ENCODE results near the gene LITAFD. TPM values are rescaled to one million over a fixed set of nuclear protein-coding genes. Genes with fewer than 3 reads are reported as not detected.

The LITAFD gene
- total and polyA plus RNA-seq, 10 donors: not detected

- 83 to 91% (median 88%) methylated on average over 13 to 14 of the region's 14 CpGs for WGBS, 5 donors
- Histone ChIP-seq H3K27me3 (replicated peaks in 1 of 7) (no peaks in the 10 kb centered on the region), H3K27ac (no peak overlapping the region), H3K36me3 (peaks cover 10 to 100% (median 84%) of the 10 kb centered on the region in 6 donors), H3K9me3 (no peaks in the 10 kb centered on the region), H3K4me3 (no peak overlapping the region), H3K4me1 (peaks cover 5 to 39% (median 14%) of the 10 kb centered on the region in 6 donors)
- no peak for TF ChIP-seq POLR2A (IDR thresholded peaks at IDR 0.05)
- peak in 2 of 3 donors; percentile 10 to 52 for TF ChIP-seq POLR2AphosphoS5 (IDR thresholded peaks at IDR 0.05)
- intact Hi-C loops (cut with DNase I; ENCODE audit: low total_unique reads): loop anchor here (10.0 kb wide), 1 partner anchor 231 kb away; no protein-coding TSS in a partner anchor
- DNase-seq: peak; percentile 47
Observed at GRCh38 chr16:8893976-8894690, 12.0 kb downstream of the LITAFD start.

GRCh38 chr16:8894736-8895334, 12.7 kb downstream of the LITAFD start:
- intact Hi-C loops (cut with DNase I; ENCODE audit: low total_unique reads): loop anchor here (10.0 kb wide), 1 partner anchor 230 kb away; no protein-coding TSS in a partner anchor
- peak; percentile 11 to 62 (median 33) for TF ChIP-seq POLR2AphosphoS5 (IDR thresholded peaks at IDR 0.05)
- no peak for TF ChIP-seq POLR2A (IDR thresholded peaks at IDR 0.05)
- peak; percentile 58 for DNase-seq
- H3K9me3 ChIP-seq: no peaks in the 10 kb centered on the region
- WGBS, 5 donors: 93 to 98% (median 97%) methylated on average over 21 of the region's 21 CpGs
- peaks cover 10 to 100% (median 90%) of the 10 kb centered on the region in 6 donors for H3K36me3 ChIP-seq
- no peak overlapping the region for H3K27ac ChIP-seq
- peaks cover 5 to 39% (median 14%) of the 10 kb centered on the region in 6 donors for H3K4me1 ChIP-seq
- no peak overlapping the region for H3K4me3 ChIP-seq
- H3K27me3 ChIP-seq (replicated peaks in 1 of 7): no peaks in the 10 kb centered on the region

GRCh38 chr16:8898660-8899318, 16.6 kb downstream of the LITAFD start:
- TF ChIP-seq POLR2A (IDR thresholded peaks at IDR 0.05): no peak
- no peak for TF ChIP-seq CTCF (IDR thresholded peaks at IDR 0.05 in 8 of 11, conservative IDR thresholded peaks at IDR 0.05 in 3 of 11)
- TF ChIP-seq POLR2AphosphoS5 (IDR thresholded peaks at IDR 0.05): no peak
- intact Hi-C loops (cut with DNase I; ENCODE audit: low total_unique reads): loop anchor here (10.0 kb wide), 1 partner anchor 226 kb away; no protein-coding TSS in a partner anchor
- Histone ChIP-seq H3K4me3 (no peak overlapping the region), H3K27ac (no peak overlapping the region), H3K9me3 (no peaks in the 10 kb centered on the region), H3K27me3 (replicated peaks in 1 of 7) (no peaks in the 10 kb centered on the region), H3K36me3 (peaks cover 15 to 100% (median 99%) of the 10 kb centered on the region in 6 donors), H3K4me1 (peaks cover 0 to 2% (median 0%) of the 10 kb centered on the region in 6 donors)
- WGBS, 5 donors: 89 to 97% (median 96%) methylated on average over 3 of the region's 3 CpGs
- DNase-seq: no peak

GRCh38 chr16:8899709-8900317, 17.7 kb downstream of the LITAFD start:
- no peaks in the 10 kb centered on the region for H3K4me1 ChIP-seq
- WGBS, 5 donors: 85 to 92% (median 86%) methylated on average over 9 of the region's 9 CpGs
- peaks cover 17 to 100% (median 99%) of the 10 kb centered on the region in 6 donors for H3K36me3 ChIP-seq
- intact Hi-C loops (cut with DNase I; ENCODE audit: low total_unique reads): loop anchor here (10.0 kb wide), 1 partner anchor 225 kb away; no protein-coding TSS in a partner anchor
- no peak overlapping the region for H3K27ac ChIP-seq
- no peak for DNase-seq
- no peak for TF ChIP-seq CTCF (IDR thresholded peaks at IDR 0.05 in 8 of 11, conservative IDR thresholded peaks at IDR 0.05 in 3 of 11)
- no peak for TF ChIP-seq POLR2AphosphoS5 (IDR thresholded peaks at IDR 0.05)
- no peak for TF ChIP-seq POLR2A (IDR thresholded peaks at IDR 0.05)
- H3K4me3 ChIP-seq: no peak overlapping the region
- no peaks in the 10 kb centered on the region for H3K27me3 ChIP-seq (replicated peaks in 1 of 7)
- no peaks in the 10 kb centered on the region for H3K9me3 ChIP-seq

Measured in spleen (tissue), 11 donors.